Caco-2 (cell line): Measurements from ENCODE around the gene ADARB2. TPM values are rescaled to one million over a fixed set of nuclear protein-coding genes. Genes with fewer than 3 reads are reported as not detected.

Experiments used
- BruUV-seq: library from RNA; stranded (reverse); fragments of 400-500 nt; replicated peaks from 2 replicates; lab custom pipeline; 2021; lab: Mats Ljungman, UMichigan
- CTCF ChIA-PET: fragments of 300-600 bp; sonication (Branson Sonifier 250); formaldehyde crosslinking; loops from one replicate; lab custom pipeline; 2022; ENCODE audit warnings: antibody characterized with exemption; lab: Charles Lee
- POLR2A ChIA-PET: fragments of 300-600 bp; sonication (Branson Sonifier 250); formaldehyde crosslinking; loops from one replicate; lab custom pipeline; 2022; ENCODE audit warnings: antibody characterized with exemption; lab: Charles Lee
- DNase-seq, 2 experiments: peaks; one replicate each; pipeline versions ENCODE4 v3.0.0 to v3.0.0-alpha.2; 2020 to 2022
- H3K27me3 ChIP-seq: replicated peaks from 2 replicates; pipeline ENCODE4 v1.6.0; 2011; ENCODE audit warnings: low read length; ENCODE audit not compliant: control insufficient read depth, insufficient read depth
- H3K36me3 ChIP-seq: 2 replicates; pipeline ENCODE4 v1.5.1; 2011; ENCODE audit warnings: low read length; ENCODE audit not compliant: control insufficient read depth, insufficient read depth
- H3K4me1 ChIP-seq: fragments of 250-450 bp; sonication (Bioruptor Pico); 2 replicates; pipeline ENCODE4 v1.5.1; 2020; ENCODE audit warnings: mild to moderate bottlenecking
- H3K4me3 ChIP-seq: 2 replicates; pipeline ENCODE4 v1.5.1; 2011; ENCODE audit warnings: low read depth, mild to moderate bottlenecking, control low read depth, low read length
- H3K9me3 ChIP-seq: fragments of 250-450 bp; sonication (Bioruptor Pico); 2 replicates; pipeline ENCODE4 v1.5.1; 2020; ENCODE audit warnings: mild to moderate bottlenecking, moderate library complexity
- H3K27ac Mint-ChIP-seq: one replicate; pipeline ENCODE4 v1.8.0; 2022; ENCODE audit warnings: mixed read lengths; ENCODE audit not compliant: unreplicated experiment
- H3K27me3 Mint-ChIP-seq: one replicate; pipeline ENCODE4 v1.8.0; 2022; ENCODE audit warnings: mixed read lengths; ENCODE audit not compliant: insufficient read depth, unreplicated experiment
- H3K36me3 Mint-ChIP-seq: one replicate; pipeline ENCODE4 v1.8.0; 2022; ENCODE audit warnings: mild to moderate bottlenecking, mixed read lengths; ENCODE audit not compliant: insufficient read depth, unreplicated experiment
- H3K4me1 Mint-ChIP-seq: one replicate; pipeline ENCODE4 v1.8.0; 2022; ENCODE audit warnings: low read depth, mixed read lengths; ENCODE audit not compliant: unreplicated experiment
- H3K4me3 Mint-ChIP-seq: one replicate; pipeline ENCODE4 v1.8.0; 2022; ENCODE audit warnings: mild to moderate bottlenecking, moderate library complexity, mixed read lengths; ENCODE audit not compliant: unreplicated experiment
- H3K9me3 Mint-ChIP-seq: one replicate; pipeline ENCODE4 v1.8.0; 2022; ENCODE audit warnings: mixed read lengths; ENCODE audit not compliant: unreplicated experiment
- intact Hi-C: fragments of 100-400 bp; cut with micrococcal nuclease; formaldehyde crosslinking; loops from one replicate; pipeline ENCODE4 v1.10.0; 2022; ENCODE audit not compliant: unreplicated experiment
- total RNA-seq: library from RNA; stranded (reverse); gene quantifications from 2 replicates; pipeline ENCODE4 v1.2.3, GENCODE V29; 2022
- TF ChIP-seq, protein P1 (sequence below), 2 experiments: fragments of 200-600 bp in 1 of 2; IDR thresholded peaks; 1 replicate in 1 of 2; 2 replicates in 1 of 2; pipeline versions ENCODE4 v1.5.1 to v1.8.0; 2011 to 2022; ENCODE audit warnings: antibody characterized with exemption in 1 of 2, control low read depth in 1 of 2, inconsistent platforms in 1 of 2, low read depth in 1 of 2, low read length in 1 of 2, mild to moderate bottlenecking in 1 of 2, moderate library complexity in 1 of 2; ENCODE audit not compliant: insufficient read depth in 1 of 2, severe bottlenecking in 1 of 2, unreplicated experiment in 1 of 2

The ADARB2 gene
- total RNA-seq, 1 experiment from 2014 or later: 0.27 TPM

GRCh38 chr10:1635340-1635739, 102.0 kb downstream of the ADARB2 start:
- Mint-ChIP-seq H3K27ac (no peak overlapping the region), H3K4me3 (no peak overlapping the region), H3K9me3 (no peaks in the 10 kb centered on the region), H3K27me3 (peaks cover 27% of the 10 kb centered on the region), H3K4me1 (no peaks in the 10 kb centered on the region), H3K36me3 (no peaks in the 10 kb centered on the region)
- ChIA-PET POLR2A (no interaction called here), CTCF (no interaction called here)
- DNase-seq: no peak
- Histone ChIP-seq H3K4me1 (no peaks in the 10 kb centered on the region), H3K27me3 (no peaks in the 10 kb centered on the region; the same call in 1 of the 2 replicates), H3K9me3 (peaks cover 5% of the 10 kb centered on the region; the same call in 1 of the 2 replicates), H3K36me3 (no peaks in the 10 kb centered on the region), H3K4me3 (no peak overlapping the region)
- TF ChIP-seq, protein P1, sequence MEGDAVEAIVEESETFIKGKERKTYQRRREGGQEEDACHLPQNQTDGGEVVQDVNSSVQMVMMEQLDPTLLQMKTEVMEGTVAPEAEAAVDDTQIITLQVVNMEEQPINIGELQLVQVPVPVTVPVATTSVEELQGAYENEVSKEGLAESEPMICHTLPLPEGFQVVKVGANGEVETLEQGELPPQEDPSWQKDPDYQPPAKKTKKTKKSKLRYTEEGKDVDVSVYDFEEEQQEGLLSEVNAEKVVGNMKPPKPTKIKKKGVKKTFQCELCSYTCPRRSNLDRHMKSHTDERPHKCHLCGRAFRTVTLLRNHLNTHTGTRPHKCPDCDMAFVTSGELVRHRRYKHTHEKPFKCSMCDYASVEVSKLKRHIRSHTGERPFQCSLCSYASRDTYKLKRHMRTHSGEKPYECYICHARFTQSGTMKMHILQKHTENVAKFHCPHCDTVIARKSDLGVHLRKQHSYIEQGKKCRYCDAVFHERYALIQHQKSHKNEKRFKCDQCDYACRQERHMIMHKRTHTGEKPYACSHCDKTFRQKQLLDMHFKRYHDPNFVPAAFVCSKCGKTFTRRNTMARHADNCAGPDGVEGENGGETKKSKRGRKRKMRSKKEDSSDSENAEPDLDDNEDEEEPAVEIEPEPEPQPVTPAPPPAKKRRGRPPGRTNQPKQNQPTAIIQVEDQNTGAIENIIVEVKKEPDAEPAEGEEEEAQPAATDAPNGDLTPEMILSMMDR (IDR thresholded peaks at IDR 0.05; ENCODE audit: insufficient read depth in 1 of 2, low read depth in 1 of 2, low read length in 1 of 2, severe bottlenecking in 1 of 2, unreplicated experiment in 1 of 2): no peak
- intact Hi-C loops: no loop called here
- BruUV-seq: no TSS peak

DNA sequence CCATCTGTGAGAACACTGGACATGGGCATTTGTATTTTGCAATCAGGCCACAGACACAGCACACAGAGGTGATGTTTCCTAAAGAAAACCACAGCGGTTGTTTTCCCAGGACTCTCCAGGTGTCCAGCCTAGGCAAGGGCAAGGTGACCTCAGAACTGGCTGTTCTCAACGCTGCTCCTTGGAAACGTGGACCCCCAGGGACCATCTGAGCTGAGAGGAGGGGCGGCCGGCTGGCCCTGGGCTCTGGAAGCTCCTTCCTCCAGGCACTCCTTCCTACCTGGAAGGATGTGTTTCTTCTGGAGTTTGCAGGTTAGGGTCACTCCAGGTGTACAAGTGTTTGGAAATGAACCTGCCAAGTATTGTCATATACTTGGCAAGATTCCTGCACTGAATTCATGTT, 103.1 kb downstream of the ADARB2 start:
- no peaks in the 10 kb centered on the region; the same call in 1 of the 2 replicates for H3K27me3 ChIP-seq
- peaks cover 5% of the 10 kb centered on the region; the same call in 1 of the 2 replicates for H3K9me3 ChIP-seq
- TF ChIP-seq, protein P1 (IDR thresholded peaks at IDR 0.05; ENCODE audit: insufficient read depth in 1 of 2, low read depth in 1 of 2, low read length in 1 of 2, severe bottlenecking in 1 of 2, unreplicated experiment in 1 of 2): no peak
- H3K36me3 ChIP-seq: no peaks in the 10 kb centered on the region
- Mint-ChIP-seq H3K4me1 (no peaks in the 10 kb centered on the region), H3K9me3 (no peaks in the 10 kb centered on the region), H3K36me3 (no peaks in the 10 kb centered on the region), H3K27me3 (peaks cover 27% of the 10 kb centered on the region), H3K4me3 (no peak overlapping the region), H3K27ac (no peak overlapping the region)
- CTCF ChIA-PET: no interaction called here
- intact Hi-C loops: no loop called here
- no peak for DNase-seq
- no peaks in the 10 kb centered on the region for H3K4me1 ChIP-seq
- POLR2A ChIA-PET: no interaction called here
- no TSS peak for BruUV-seq
- no peak overlapping the region for H3K4me3 ChIP-seq

GRCh38 chr10:1633783-1634182, 103.5 kb downstream of the ADARB2 start:
- no peak overlapping the region for H3K4me3 ChIP-seq
- no peaks in the 10 kb centered on the region for H3K4me1 ChIP-seq
- no peaks in the 10 kb centered on the region for H3K4me1 Mint-ChIP-seq
- BruUV-seq: no TSS peak
- peaks cover 27% of the 10 kb centered on the region for H3K27me3 Mint-ChIP-seq
- H3K36me3 ChIP-seq: no peaks in the 10 kb centered on the region
- no peak for DNase-seq
- POLR2A ChIA-PET: no interaction called here
- CTCF ChIA-PET: no interaction called here
- no peak overlapping the region for H3K27ac Mint-ChIP-seq
- no peaks in the 10 kb centered on the region for H3K9me3 Mint-ChIP-seq
- peaks cover 5% of the 10 kb centered on the region; the same call in 1 of the 2 replicates for H3K9me3 ChIP-seq
- intact Hi-C loops: no loop called here
- no peaks in the 10 kb centered on the region; the same call in 1 of the 2 replicates for H3K27me3 ChIP-seq
- TF ChIP-seq, protein P1 (IDR thresholded peaks at IDR 0.05; ENCODE audit: insufficient read depth in 1 of 2, low read depth in 1 of 2, low read length in 1 of 2, severe bottlenecking in 1 of 2, unreplicated experiment in 1 of 2): no peak
- H3K4me3 Mint-ChIP-seq: no peak overlapping the region
- no peaks in the 10 kb centered on the region for H3K36me3 Mint-ChIP-seq
